NCI-H1436 treated with DMSO at 0.1 percent for 48 hours (cell line): ENCODE data around the gene MFAP2.
"Not testable (repeated sequence)": the region's sequence is repeated elsewhere in the genome, so short reads cannot be mapped to it uniquely, and the experiment has no call there.

Experiments
- DNase-seq: peaks from one replicate; lab custom pipeline; 2025; lab: John Stamatoyannopoulos, UW

The MFAP2 gene

DNA sequence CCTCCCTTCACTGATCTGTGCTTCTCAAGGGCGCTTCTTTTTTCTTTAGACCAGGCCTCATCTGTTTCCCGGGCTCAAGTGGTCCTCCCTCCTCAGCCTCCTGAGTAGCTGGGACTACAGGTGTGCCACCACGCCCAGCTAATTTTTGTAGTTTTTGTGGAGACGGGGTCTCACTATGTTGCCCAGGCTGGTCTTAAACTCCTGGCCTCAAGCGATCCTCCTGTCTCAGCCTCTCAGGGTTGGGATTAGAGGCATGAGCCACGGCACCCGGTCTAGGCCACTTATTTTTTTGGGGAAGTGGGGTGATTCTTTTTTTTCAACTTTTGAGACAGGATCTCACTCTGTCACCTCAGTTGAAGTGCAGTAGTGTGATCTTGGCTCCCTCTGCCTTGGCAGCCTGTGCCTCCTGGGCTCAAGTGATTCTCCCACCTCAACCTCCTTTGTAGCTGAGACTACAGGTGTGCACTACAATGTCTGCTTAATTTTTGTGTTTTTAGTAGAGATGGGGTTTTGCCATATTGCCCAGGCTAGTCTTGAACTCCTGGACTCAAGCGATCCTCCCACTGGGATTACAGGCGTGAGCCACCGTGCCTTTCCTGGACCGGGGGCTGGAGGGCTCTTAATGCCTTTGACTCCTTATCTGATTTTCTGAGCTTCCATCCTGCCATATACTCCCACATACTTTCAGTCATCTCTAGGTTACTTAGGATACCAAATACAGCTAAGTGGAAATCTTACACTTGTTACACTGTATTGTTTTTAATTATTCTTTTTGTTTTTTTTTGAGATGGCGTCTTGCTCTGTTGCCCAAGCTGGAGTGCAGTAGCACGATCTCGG is 18.9 kb downstream of the MFAP2 start:
- no peak for DNase-seq

DNA sequence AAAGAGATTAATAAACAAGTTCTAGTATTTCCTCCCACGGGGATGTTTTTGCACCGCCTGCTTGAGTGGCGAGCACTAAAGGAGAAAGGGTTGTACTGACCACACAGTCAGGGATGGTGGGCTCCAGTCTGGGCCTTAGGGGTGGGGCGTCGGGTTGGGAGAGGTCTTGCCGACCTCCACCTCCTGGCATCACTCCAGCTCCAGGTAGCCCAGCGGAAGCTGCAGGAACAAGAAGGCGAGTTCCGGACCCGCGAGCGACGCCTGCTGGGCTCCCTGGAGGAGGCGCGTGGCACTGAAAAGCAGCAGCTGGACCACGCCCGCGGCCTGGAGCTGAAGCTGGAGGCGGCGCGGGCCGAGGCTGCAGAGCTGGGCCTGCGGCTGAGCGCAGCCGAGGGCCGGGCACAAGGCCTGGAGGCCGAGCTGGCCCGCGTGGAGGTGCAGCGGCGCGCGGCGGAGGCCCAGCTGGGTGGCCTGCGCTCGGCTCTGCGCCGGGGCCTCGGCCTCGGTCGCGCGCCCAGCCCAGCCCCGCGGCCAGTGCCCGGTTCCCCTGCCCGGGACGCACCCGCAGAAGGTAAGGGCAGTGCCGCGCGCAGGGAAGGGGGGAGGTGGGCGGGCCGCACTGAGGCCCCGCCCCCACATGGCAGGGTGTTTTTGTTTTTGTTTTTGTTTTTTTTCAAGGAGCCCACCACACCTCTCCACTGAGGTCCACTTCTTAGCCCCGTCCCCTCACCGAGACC is 19.7 kb downstream of the MFAP2 start:
- no peak for DNase-seq

DNA sequence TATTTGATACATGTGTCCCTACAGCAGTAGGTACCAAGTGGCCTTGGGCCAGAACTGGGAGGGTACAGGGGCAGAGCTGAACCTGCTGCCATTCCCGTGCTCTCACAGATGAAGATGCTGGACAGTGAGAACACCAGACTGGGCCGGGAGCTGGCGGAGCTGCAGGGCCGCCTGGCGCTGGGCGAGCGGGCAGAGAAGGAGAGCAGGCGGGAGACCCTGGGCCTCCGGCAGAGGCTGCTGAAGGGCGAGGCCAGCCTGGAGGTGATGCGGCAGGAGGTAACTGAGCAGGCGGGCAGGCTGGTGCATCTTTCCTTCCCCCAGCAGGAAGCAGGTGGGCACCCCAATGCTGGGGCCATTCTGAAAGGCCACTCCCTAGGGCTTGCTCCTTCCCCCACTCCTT is 21.9 kb downstream of the MFAP2 start:
- no peak for DNase-seq

DNA sequence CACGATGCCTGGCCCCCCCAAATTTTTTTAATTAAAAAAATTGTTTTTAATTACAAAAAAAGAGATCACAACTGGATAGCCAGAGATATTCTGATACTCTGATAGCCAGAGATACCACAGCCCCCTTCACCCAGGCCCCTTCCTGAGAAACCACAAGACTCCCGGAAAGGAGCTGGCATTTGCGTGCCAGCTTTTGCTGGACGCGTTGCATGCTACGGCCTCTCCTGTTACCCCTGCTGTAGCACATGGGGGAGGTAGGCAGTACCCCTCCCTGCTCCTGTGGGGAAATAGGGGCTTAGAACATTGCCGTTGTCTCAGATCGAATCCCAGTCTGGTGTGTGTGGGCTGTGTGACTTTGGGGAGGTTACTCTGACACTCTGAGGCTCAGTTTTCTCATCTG is 22.7 kb downstream of the MFAP2 start:
- no peak for DNase-seq

DNA sequence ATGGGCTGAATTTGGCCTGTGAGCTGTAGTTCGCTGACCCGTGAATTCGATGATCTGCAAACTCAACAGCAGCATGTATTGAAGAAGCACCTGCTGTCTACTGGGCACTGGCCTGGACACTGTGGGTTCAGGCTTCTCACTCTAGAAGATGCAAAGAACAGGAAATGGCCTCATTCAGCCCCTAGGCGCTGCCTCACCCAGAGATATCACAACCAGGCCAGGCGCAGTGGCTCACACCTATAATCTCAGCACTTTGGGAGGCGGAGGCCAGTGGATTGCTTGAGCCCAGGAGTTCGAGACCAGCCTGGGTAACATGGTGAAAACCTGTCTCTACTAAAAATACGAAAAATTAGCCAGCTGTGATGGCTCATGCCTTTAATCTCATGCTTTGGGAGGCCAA is 23.6 kb downstream of the MFAP2 start:
- no peak for DNase-seq

DNA sequence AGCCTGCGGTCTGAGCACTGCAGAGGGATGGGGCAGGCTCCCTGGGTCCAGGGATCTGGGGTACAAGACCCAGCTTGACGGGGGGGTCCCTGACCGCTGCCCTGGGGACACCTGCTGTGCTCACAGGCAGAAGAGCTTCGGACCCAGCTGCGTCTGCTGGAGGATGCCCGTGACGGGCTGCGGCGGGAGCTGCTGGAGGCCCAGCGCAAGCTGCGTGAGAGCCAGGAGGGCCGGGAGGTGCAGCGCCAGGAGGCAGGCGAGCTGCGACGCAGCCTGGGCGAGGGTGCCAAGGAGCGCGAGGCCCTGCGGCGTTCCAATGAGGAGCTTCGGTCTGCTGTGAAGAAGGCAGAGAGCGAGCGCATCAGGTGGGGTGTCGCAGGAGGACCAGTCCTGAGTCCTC is 25.2 kb downstream of the MFAP2 start:
- DNase-seq: no peak

DNA sequence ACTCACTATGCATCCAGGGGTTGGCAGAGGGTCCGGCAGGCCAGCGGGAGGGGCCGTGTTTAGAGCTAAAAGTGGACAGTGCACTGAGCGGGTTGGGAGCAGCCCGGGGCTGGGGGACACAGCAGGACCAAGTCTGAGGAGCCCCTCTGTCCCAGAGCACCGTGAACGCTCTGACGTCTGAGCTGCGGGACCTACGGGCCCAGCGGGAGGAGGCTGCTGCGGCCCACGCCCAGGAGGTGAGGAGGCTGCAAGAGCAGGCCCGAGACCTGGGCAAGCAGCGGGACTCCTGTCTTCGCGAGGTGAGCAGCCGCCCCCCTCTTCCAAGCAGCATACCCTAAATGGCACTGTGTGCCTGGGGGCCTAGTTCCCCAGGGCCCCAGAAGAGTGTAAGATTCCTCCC is 25.8 kb downstream of the MFAP2 start:
- no peak for DNase-seq

DNA sequence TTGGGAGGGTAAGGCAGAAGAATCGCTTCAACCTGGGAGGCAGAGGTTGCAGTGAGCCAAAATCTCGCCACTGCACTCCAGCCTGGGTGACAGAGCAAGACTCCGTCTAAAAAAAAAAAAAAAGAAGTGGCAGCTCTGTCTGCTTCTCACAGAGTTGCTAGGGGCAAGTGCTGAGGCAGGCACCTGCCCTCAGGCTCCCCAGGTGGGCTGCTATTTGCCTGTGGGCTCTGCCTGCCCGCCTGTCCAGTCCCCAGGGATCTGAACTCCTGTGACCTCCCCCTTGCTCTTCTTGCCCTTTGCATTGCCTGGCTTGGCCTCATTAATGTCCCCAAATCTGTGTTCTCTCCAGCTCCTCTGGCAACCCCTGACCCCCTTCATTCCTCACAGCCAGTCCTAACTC is 28.0 kb downstream of the MFAP2 start:
- not testable (repeated sequence) for DNase-seq

DNA sequence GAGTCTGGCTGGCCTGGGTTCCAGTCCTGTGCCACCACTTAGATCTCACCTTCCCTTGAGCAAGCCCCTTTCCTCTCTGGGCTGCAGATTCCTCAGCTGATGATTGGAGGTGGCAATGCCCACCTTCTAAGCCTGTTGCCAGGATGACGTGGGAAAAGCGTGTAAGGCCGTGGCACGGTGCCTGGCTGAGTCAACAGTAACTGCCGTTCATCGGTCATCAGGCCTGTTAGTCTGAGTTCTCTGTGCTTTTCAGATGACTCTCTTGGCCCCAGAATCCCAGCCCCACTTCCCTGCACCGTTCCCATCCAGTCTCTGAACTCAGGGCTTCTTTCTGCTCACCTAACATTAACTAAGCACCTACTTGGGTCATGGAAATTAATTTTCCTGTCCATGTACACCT is 31.4 kb downstream of the MFAP2 start:
- DNase-seq: not testable (repeated sequence)

DNA sequence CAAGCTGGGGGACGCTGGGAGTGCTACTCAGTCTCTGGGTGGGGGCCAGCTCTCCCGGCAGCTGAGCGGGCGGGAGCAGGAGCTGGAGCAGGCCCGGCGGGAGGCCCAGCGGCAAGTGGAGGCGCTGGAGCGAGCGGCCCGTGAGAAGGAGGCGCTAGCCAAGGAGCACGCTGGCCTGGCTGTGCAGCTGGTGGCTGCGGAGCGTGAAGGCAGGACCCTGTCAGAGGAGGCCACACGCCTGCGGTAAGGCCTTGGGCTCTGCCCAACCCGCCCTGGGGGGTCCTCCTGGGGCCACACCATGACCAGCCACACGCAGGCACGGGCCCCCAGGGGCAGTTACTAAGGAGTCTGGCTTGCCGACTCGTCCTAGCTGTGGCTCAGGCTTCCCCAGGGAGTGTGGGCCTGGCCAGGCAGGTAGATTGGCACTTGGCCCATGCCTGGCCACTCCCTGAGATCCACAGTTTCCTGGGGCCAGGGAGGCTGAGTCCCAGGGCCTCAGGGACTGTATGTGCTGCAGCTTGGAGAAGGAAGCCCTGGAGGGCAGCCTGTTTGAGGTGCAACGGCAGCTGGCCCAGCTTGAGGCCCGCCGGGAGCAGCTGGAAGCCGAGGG is 32.0 kb downstream of the MFAP2 start:
- not testable (repeated sequence) for DNase-seq

DNA sequence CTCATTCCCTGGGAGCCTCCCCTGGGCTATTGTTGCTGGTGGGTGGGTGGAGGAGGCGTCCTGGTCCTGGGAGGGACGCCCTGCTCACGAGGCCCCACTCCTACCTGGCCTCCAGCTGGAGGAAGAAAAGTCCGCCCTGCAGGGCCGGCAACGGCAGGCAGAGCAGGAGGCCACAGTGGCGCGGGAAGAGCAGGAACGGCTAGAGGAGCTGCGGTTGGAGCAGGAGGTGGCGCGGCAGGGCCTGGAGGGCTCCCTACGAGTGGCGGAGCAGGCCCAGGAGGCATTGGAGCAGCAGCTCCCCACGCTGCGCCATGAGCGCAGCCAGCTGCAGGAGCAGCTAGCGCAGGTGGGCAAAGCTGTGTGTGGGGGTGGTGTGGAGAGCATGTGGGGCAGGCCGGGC is 33.8 kb downstream of the MFAP2 start:
- no peak for DNase-seq

DNA sequence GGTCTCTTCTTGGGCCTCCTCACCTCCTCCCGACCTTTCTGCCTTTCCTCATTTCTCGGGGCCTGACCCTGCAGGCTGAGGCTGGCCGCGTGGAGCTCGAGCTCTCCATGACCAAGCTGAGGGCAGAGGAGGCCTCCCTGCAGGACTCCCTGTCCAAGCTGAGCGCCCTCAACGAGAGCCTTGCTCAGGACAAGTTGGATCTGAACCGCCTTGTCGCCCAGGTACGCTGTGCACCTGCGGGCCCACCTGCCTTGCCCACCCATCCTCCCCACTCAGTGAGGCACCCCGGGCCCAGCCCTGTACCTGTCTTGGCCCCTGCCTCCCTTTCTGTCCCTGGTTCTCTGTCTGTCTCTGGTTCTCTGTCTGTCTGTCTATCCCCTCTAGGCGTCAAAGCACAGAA is 34.2 kb downstream of the MFAP2 start:
- DNase-seq: not testable (repeated sequence)

DNA sequence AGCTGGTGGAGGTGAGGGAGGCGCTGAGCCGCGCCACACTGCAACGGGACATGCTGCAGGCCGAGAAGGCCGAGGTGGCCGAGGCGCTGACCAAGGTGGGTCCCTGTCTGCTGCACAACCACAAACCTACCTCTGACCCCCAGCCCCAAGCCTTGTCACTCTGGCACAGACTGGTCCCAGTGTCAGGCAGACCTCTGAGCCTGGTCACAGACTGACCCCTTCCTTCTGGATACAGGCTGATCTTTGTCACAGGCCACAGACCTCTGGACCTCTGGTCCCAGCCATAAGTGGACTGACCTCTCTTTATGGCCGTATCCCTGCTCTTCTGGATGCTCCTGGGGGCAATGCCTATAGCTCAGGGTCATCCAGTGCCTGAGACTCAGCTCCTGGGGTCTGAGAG is 34.9 kb downstream of the MFAP2 start:
- not testable (repeated sequence) for DNase-seq

DNA sequence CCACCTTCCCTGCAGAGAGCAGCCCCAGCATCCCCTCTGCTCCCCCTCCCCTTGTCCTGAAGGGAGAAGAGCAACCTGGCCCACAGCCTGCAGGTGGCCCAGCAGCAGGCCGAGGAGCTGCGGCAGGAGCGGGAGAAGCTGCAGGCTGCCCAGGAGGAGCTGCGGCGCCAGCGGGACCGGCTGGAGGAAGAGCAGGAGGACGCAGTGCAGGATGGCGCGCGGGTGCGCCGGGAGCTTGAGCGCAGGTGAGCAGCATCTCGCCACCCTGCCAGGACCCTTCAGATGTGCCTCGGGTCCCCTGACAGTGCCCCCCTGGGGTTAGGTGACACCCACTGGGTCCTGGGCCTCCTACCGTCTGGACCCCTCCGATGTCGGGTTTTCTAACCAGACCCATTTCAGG is 36.4 kb downstream of the MFAP2 start:
- no peak for DNase-seq

DNA sequence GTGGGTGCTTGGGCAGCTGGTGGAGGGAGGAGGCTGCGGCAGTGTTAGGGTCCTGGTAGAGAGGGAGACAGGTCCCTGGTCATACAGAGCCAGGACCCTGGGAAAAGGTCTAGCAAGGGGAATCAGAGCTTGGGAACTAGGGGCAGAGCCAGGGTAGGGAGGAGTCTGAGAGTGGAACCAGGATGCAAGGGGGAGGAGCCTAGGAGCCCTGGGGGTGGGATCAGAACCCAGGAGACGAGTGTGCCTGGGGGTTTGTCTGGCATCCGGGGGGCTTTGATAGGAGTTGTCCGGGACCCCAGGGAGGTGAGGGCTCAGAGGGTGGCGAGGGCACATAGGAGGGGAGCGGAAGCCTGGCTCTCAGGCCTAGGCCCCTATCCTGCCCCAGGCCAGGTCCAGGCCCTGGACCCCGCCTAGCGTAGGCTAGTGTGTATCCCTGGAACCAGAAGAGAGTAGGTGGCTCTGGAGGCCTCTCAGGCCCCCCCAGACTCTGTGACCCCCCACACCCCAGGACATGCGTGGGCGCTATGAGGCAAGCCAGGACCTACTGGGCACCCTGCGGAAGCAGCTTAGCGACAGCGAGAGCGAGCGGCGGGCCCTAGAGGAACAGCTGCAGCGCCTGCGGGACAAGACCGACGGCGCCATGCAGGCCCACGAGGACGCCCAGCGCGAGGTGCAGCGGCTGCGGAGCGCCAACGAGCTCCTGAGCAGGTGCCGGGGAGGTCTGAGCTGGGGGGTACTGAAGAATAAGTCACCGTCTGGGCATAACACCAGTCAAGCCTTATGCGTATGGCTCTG is 40.8 kb downstream of the MFAP2 start:
- DNase-seq: not testable (repeated sequence)

DNA sequence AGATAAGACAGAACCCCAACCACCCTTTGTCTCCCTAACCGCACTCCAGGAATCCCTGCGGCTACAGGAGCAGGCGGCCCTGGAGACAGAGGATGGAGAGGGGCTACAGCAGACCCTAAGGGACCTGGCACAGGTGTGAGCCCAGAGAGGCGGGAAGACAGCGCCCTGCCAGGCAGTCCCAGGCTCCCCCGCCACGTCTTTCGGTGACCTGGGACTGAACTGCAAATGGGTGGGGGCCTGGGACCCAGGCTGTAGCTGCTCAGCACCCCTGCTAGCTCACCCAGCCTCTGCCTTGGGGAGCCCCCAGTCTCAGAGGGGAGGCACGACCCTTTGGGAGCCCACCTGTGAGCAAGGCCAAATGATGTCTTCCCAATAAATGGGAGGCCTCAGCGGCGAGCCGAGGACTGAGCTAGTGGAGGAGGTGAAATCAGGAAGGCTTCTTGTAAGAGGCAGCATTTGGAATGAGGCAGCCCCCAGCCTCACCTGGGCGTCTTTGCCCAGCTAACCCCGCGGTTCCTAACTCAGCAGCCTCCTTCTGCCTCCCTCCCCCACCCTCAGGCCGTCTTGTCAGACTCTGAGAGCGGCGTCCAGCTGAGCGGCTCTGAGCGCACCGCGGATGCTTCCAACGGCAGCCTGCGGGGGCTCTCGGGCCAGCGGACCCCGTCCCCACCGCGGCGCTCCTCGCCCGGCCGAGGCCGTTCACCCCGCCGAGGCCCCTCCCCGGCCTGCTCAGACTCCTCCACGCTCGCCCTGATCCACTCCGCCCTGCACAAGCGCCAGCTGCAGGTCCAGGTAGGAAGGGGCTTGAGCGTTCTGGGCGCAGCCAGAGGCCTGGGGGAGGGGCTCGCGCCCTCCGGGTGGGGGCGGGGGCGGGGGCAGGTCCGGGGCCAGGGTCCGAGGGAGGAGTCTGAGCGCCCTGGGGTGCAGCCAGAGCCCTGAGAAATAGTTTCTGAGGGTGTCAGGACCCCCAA is 41.8 kb downstream of the MFAP2 start:
- no peak for DNase-seq

DNA sequence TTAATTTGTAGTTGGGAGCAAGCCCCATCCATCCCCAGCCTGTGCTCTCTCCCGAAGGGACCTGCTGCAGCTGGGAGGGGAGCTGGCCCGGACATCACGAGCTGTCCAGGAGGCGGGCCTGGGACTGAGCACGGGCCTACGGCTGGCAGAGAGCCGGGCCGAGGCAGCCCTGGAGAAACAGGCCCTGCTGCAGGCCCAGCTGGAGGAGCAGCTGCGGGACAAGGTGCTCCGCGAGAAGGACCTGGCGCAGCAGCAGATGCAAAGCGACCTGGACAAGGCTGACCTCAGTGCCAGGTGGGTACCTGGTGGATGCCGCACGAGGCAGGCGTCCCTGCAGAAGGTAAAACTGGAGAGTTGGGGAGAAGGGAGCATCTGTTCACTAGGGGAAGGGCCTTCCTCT is 43.8 kb downstream of the MFAP2 start:
- DNase-seq: not testable (repeated sequence)

DNA sequence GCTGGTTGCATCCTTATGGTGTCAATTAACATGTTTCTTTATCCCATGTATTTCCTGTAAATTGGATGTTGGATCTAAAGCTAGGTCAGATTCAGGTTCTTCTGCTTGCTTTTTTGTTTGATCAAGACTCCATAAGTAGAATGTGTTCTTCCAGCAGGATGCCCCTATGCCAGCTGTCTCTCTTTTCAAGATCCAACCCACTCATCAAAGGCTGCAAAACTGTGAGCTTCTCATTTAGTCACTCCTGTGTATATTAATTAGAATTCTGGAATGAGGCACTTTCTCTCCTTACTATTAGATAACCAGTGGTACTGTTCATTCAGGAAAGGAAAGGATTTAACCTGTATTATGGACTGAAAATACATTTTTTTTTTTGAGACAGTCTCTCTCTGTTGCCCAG is 46.5 kb downstream of the MFAP2 start:
- not testable (repeated sequence) for DNase-seq

DNA sequence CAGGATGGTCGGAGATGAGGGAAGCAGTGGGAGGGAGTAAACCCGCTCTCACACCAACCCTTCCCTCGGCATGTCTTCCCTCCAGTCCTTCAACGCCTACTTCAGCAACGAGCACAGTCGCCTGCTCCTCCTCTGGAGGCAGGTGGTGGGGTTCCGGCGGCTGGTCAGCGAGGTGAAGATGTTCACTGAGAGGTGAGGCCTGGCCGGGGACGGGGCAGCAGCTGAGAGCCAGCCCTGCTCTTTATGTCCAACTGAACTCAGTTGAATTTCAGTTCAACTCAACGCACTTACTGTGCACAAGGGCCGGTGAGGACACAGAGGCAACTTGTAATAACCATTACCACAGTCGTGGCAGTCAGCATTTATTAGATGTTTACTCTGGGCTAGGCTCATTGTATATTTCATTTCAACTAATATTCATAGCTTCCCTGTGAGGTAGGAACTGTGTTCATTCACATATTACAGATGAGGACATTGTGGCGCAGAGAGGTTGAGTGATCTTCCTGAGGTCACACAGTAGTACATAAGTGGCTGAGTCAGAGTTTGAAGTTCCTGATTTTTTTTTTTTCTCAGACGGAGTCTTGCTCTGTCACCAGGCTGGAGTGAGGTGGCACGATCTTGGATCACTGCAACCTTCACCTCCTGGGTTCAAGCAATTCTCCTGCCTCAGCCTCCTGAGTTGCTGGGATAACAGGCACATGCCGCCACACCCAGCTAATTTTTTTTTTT is 49.0 kb downstream of the MFAP2 start:
- DNase-seq: not testable (repeated sequence)
